Esophagus muscularis mucosa (tissue), 4 donors: ENCODE data around the gene SLC9C2.

Source experiments
- CTCF ChIP-seq, 3 experiments: fragments of 200-600 bp in 2 of 3; fragments of 450-650 bp in 1 of 3; sonication (generic) in 2 of 3; IDR thresholded peaks; one replicate each; pipeline ENCODE4 v1.5.1; 2017 to 2019; ENCODE audit warnings: antibody characterized with exemption in 3 of 3, mild to moderate bottlenecking in 2 of 3, moderate library complexity in 1 of 3
- EP300 ChIP-seq: sonication (generic); formaldehyde crosslinking; IDR thresholded peaks from one replicate; pipeline ENCODE4 v1.6.1; 2017; ENCODE audit warnings: antibody characterized with exemption
- POLR2A ChIP-seq: fragments of 450-650 bp; IDR thresholded peaks from one replicate; pipeline ENCODE4 v1.6.1; 2017; ENCODE audit warnings: antibody characterized with exemption, moderate library complexity, mild to moderate bottlenecking, low read depth

- TF ChIP-seq CTCF (IDR thresholded peaks at IDR 0.05) (no peak), POLR2A (no peak), EP300 (no peak)
These were observed 132.3 kb downstream of the SLC9C2 start for GRCh38 chr1:173470608-173471007.
